Loucy (cell line): ENCODE measurements around the gene MTCL3.

Source experiments
- CTCF ChIP-seq: fragments of 200-600 bp; sonication (generic); conservative IDR thresholded peaks from 2 replicates; pipeline ENCODE4 v1.5.1; 2014; ENCODE audit warnings: mild to moderate bottlenecking, antibody characterized with exemption, low read length
- EZH2phosphoT487 ChIP-seq: fragments of 200-600 bp; IDR thresholded peaks from 2 replicates; pipeline ENCODE4 v1.6.1; 2018; ENCODE audit warnings: antibody characterized with exemption, mild to moderate bottlenecking, moderate library complexity, borderline replicate concordance

- TF ChIP-seq CTCF (no peak), EZH2phosphoT487 (no peak)
Measured at GRCh38 chr6:127533011-127533410, 13.9 kb upstream of the MTCL3 start.
